ENCODE results near the gene SIRT4. TPM values are rescaled to one million over a fixed set of nuclear protein-coding genes. Genes with fewer than 3 reads are reported as not detected.

Gene SIRT4
- total and polyA plus RNA-seq, 2 of the 8 experiments (the other 6 are each of a cell fraction or from before 2014, with no cell fraction given) = 3.8 to 4.1 TPM

DNA sequence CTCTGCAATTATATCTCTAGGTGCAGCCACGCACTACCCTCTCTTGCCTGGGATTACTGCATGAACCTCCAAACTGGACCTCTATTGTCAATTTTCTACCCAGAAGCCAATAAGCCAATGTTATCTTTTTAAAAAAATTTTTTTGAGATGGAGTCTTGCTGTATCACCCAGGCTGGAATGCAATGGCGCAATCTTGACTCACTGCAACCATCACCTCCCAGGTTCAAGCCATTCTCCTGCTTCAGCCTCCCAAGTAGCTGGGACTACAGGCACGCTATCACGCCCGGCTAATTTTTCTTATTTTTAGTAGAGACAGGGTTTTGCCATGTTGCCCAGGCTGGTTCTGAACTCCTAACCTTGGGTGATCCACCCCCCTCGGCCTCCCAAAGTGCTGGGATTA lies 25.4 kb upstream of the SIRT4 start:
- no peaks in the 10 kb centered on the region for H3K4me1 ChIP-seq (replicated peaks in 1 of 4; ENCODE audit: control insufficient read depth in 3 of 4, insufficient read depth in 4 of 4, low read length in 3 of 4)
- FAIRE-seq = no peak
- no peak for DNase-seq (ENCODE audit: low read depth in 1 of 2, low spot score in 2 of 2)
- H3K9ac ChIP-seq (replicated peaks in 1 of 4; ENCODE audit: extremely low read depth in 1 of 4, low read depth in 3 of 4, low read length in 3 of 4) = no peak overlapping the region
- H3K23ac ChIP-seq (ENCODE audit: insufficient read length) = no peak overlapping the region
- H3K36me3 ChIP-seq (ENCODE audit: control insufficient read depth in 2 of 4, insufficient read depth in 4 of 4, low read length in 3 of 4) = no peaks in the 10 kb centered on the region
- no peak overlapping the region for H4K5ac ChIP-seq (ENCODE audit: insufficient read length, low read depth, low read length)
- CTCF ChIA-PET (ENCODE audit: partially characterized antibody) = interaction anchor here (0.7 to 2.8 kb wide), 3 partner anchors 48 to 400 kb away, joined by 3 to 12 read pairs (median 5); no protein-coding TSS in a partner anchor
- H2BK120ac ChIP-seq (replicated peaks; ENCODE audit: low read depth, low read length) = no peak overlapping the region
- no peaks in the 10 kb centered on the region for H3K79me2 ChIP-seq (ENCODE audit: control insufficient read depth in 1 of 2, insufficient read depth in 2 of 2, low read length in 2 of 2)
- no peak for TF ChIP-seq TAF1 (IDR thresholded peaks at IDR 0.05; ENCODE audit: low read depth, low read length)
- H3K27ac ChIP-seq (ENCODE audit: low read depth, low read length) = no peak overlapping the region
- no peaks in the 10 kb centered on the region for H3K27me3 ChIP-seq (replicated peaks in 1 of 4; ENCODE audit: control insufficient read depth in 3 of 4, extremely low read depth in 1 of 4, insufficient read depth in 3 of 4, low read length in 3 of 4)
- no peak overlapping the region for H4K8ac ChIP-seq (ENCODE audit: extremely low read depth, insufficient read depth, low read length)
- H3K4me2 ChIP-seq (ENCODE audit: insufficient read depth in 1 of 2, low read depth in 2 of 2, low read length in 2 of 2) = no peak overlapping the region
- no peaks in the 10 kb centered on the region for H3K79me1 ChIP-seq (ENCODE audit: low read depth, low read length)
- no peak overlapping the region for H2BK5ac ChIP-seq (ENCODE audit: low read depth, low read length)
- no peak overlapping the region for H3K4ac ChIP-seq (replicated peaks; ENCODE audit: insufficient read length, low read depth, low read length)
- H3K9me3 ChIP-seq (ENCODE audit: insufficient read depth in 2 of 2, low read depth in 1 of 2, low read length in 1 of 2) = peaks cover 8 to 13% of the 10 kb centered on the region in 2 experiments; a peak in 3 of 4 replicates
- no peak overlapping the region for H2AFZ ChIP-seq (ENCODE audit: low read length)
- H4K91ac ChIP-seq (replicated peaks; ENCODE audit: insufficient read length, low read length) = no peak overlapping the region
- WGBS, 2 experiments (ENCODE audit: extremely low coverage in 1 of 2, insufficient coverage in 1 of 2, insufficient read length in 1 of 2, insufficient replicate concordance in 2 of 2, low coverage in 1 of 2, low lambda C conversion rate in 2 of 2, missing lambda C conversion rate in 1 of 2) = 97% methylated on average over 6 of the region's 6 CpGs; no CpG with 5 or more reads in 1 of the 2 experiments
- POLR2A ChIA-PET (ENCODE audit: partially characterized antibody) = interaction anchor here (3.2 to 67.0 kb wide), 2 partner anchors 15 to 48 kb away, joined by 39 to 4270 read pairs; partner anchors contain the start of genes GCN1, PXN, RNU4-1 and RNU4-2
- no peak overlapping the region for H3K4me3 ChIP-seq (ENCODE audit: extremely low read depth in 1 of 4, insufficient read depth in 2 of 4, low read depth in 3 of 4, low read length in 4 of 4)
- no peak overlapping the region for H2BK12ac ChIP-seq (ENCODE audit: low read depth, low read length)
- H2BK15ac ChIP-seq (ENCODE audit: low read length) = no peak overlapping the region
- H2BK20ac ChIP-seq (ENCODE audit: low read length) = no peak overlapping the region
- no peak overlapping the region for H3K56ac ChIP-seq (replicated peaks; ENCODE audit: insufficient read length, low read depth, low read length)
- H3K14ac ChIP-seq (ENCODE audit: insufficient read length) = no peak overlapping the region
- H2AK5ac ChIP-seq (ENCODE audit: low read depth, low read length) = no peak overlapping the region
- no peaks in the 10 kb centered on the region for H4K20me1 ChIP-seq (replicated peaks in 1 of 2; ENCODE audit: control insufficient read depth in 1 of 2, insufficient read depth in 2 of 2, low read length in 2 of 2)
- H3K18ac ChIP-seq (ENCODE audit: extremely low read depth, low read length) = no peak overlapping the region
- no peaks in the 10 kb centered on the region for H3K23me2 ChIP-seq (ENCODE audit: low read depth, low read length)

Measured in H1 (cell line).